Stimulated activated CD8-positive, alpha-beta memory T cell treated with anti-CD3 and anti-CD28 coated beads, Interleukin-2, amount 100 ng/mL, for 1 hour (primary cell): ENCODE measurements around the gene TMEM116.

Source experiments
- DNase-seq, 2 donors: peaks; one replicate each; pipeline ENCODE4 v3.0.0-alpha.2; 2020; ENCODE audit warnings: low read depth in 2 of 2

TMEM116 gene

DNA sequence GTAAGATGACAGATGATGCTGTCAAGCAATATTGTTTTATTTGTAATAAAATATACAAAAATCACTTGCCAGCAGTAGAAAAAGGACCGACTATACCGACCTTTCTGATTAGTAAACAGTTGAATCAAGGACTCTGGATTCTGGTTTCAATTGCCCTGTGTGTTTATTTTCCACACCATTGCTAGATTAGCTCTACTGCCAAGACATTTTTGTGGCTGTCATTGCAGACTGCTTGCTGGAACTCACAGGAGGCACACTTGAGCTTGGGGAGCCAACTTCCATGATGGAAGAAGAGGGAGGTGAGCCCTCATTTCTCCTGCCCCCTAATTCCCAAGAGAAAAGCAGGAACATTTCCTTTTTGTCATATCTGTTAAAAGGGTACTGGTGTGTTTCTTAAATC, 119.7 kb downstream of the TMEM116 start:
- no peak for DNase-seq

DNA sequence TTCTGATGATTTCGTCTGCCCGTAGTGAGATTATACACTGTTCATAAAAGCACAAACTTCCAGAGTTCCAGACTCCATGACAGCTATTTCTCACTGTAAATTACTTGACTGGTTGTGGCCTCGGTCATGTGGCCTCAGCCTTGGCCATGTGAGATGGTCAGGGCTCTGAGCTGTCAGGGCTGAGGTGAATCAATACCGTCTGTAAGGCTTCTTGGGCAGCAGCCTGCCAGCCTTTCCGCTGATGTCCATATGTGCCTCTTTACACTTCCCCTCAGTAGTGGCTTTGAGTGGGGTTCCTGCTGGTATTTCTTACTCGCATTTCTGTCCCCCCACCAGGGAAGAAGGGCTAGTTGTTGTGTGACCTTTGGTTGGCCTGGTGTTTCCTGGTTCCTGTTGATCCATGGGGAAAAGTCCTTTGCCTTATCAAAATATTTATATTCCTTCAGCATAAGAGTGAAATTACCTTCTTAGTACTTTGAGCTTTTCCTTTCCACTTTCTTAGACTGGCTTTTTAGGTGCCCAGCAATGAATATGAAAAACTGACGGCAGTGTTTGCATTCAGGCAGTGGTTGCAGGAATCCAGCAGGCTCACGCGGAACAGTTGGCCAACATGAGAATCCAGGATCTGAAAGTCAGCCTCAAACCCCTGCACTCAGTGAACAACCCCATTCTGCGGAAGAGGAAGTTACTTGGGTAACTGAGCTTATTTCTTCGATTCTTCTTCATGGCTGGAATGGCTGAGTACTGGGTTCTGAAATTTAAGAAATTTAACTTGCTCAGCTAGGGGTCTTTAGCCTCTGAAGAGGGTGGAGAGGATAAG, 124.8 kb downstream of the TMEM116 start:
- DNase-seq: no peak

DNA sequence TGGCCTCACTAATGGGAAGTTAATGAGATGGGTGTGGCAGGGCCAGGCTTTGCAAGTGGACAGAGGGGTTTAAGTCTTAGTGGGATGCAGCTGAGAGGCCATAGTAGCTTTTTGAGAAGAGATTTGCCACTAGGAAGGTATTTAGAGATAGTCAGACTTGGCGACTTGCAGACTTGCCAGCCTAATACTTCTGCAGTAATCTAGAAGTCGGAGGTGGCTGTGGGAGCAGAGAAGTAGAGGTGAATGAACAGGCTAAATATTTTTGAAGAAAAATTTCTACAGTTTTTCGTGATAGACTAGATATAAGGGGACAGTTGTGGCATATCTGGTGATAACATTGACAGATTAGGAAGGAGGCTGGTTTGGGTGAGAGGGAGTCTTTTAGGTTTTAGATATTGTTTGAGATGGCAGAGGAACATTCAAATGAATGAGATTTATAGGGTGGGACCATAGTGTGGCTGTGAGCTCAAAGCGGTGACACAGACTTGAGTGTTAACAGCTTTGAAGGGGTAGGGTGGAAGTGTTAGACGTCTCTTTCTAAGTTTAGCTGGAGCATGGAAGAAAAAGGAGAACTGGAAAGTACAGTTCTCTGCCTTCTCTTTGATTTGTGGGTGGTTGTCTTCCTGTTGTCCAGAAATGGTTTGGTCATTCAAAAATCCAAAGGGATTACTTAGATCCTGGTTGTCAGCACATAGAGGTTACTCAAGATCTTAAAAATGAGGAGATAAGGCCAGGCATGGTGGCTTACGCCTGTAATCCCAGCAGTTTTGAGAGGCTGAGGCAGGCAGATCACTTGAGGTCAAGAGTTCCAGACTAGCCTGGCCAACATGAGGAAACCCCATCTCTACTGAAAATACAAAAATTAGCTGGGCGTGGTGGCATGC, 126.1 kb downstream of the TMEM116 start:
- DNase-seq: no peak

DNA sequence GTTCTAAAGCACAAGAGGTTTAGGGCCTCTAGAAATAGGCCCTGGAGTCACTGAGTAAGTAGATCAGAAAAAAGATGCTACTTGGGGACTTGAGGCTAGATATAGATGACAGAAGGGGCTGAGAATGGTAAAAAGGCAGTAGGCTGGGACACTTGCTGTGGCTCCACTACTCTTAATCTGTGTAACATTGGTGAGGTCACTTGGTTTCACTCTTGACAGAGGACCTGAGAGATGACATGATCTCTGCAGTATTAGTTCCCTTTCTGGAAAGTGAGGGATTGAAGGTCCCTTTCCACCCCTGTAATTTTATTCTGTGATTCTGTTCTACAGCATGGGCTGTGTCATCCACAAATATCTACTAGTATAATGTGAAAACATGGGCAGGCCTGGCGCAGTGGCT, 131.2 kb downstream of the TMEM116 start:
- no peak for DNase-seq
